ENCODE measurements around the gene CD48. TPM values are rescaled to one million over a fixed set of nuclear protein-coding genes. Genes with fewer than 3 reads are reported as not detected.

Gene CD48
- total and polyA plus RNA-seq, 7 donors = 0.35 to 1.7 (median 0.99) TPM

DNA sequence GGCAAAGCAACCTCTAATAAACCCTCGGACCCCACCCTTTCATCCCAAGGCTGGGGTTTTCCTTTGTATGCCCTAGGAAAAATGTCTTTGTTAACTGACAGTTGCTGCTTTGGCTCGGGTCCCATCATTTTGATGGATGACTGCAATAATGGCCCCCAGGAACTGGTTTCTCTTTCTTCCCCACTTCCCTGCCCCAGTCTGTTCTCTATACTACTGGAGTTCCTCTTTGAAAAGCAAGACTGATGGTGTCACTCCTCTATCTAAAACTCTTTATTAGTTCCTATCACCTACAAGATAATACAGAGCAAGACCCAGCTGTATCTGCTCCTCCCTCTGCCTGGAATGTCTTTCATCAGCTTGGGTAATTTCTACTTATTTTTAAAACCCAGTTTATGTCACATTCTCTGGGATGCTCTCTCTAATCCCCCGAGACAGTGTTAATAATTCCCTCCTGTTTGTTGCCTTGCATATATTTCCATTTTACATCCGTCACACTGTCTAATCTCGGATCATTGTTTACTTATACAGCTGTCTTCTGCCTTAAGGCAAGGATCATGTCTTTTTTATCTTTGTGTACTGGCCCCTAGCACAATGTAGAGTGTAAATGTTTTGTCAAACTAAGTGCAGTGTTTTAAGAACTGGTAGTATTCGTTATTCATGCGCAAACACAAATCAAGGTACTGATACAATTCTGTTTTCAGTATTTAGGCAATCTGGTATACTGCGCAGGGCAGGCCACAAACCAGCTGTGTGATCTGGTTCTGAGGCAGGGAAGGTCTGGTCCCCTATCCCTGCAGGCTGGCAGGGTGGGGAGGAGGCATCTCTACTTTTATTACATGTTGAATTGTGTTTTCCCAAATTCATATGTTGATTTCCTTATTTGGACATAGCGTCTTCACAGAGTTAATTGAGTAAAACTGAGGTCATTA, 80.8 kb downstream of the CD48 start:
- intact Hi-C loops (cut with DNase I) = no loop called here
- H3K27ac ChIP-seq = no peak overlapping the region
- H3K9me3 ChIP-seq = no peaks in the 10 kb centered on the region
- H3K4me3 ChIP-seq = no peak overlapping the region
- H3K36me3 ChIP-seq (ENCODE audit: insufficient read depth in 1 of 2, low read depth in 1 of 2) = no peaks in the 10 kb centered on the region
- H3K27me3 ChIP-seq (ENCODE audit: insufficient read depth in 3 of 3, low read length in 2 of 3) = no peaks in the 10 kb centered on the region
- no peaks in the 10 kb centered on the region for H3K4me1 ChIP-seq
- 63 to 67% (median 64%) methylated on average over 9 of the region's 9 CpGs for WGBS, 3 donors
- no peak for ATAC-seq
- no peak for DNase-seq
- TF ChIP-seq, protein P1, sequence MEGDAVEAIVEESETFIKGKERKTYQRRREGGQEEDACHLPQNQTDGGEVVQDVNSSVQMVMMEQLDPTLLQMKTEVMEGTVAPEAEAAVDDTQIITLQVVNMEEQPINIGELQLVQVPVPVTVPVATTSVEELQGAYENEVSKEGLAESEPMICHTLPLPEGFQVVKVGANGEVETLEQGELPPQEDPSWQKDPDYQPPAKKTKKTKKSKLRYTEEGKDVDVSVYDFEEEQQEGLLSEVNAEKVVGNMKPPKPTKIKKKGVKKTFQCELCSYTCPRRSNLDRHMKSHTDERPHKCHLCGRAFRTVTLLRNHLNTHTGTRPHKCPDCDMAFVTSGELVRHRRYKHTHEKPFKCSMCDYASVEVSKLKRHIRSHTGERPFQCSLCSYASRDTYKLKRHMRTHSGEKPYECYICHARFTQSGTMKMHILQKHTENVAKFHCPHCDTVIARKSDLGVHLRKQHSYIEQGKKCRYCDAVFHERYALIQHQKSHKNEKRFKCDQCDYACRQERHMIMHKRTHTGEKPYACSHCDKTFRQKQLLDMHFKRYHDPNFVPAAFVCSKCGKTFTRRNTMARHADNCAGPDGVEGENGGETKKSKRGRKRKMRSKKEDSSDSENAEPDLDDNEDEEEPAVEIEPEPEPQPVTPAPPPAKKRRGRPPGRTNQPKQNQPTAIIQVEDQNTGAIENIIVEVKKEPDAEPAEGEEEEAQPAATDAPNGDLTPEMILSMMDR (IDR thresholded peaks at IDR 0.05) = no peak

DNA sequence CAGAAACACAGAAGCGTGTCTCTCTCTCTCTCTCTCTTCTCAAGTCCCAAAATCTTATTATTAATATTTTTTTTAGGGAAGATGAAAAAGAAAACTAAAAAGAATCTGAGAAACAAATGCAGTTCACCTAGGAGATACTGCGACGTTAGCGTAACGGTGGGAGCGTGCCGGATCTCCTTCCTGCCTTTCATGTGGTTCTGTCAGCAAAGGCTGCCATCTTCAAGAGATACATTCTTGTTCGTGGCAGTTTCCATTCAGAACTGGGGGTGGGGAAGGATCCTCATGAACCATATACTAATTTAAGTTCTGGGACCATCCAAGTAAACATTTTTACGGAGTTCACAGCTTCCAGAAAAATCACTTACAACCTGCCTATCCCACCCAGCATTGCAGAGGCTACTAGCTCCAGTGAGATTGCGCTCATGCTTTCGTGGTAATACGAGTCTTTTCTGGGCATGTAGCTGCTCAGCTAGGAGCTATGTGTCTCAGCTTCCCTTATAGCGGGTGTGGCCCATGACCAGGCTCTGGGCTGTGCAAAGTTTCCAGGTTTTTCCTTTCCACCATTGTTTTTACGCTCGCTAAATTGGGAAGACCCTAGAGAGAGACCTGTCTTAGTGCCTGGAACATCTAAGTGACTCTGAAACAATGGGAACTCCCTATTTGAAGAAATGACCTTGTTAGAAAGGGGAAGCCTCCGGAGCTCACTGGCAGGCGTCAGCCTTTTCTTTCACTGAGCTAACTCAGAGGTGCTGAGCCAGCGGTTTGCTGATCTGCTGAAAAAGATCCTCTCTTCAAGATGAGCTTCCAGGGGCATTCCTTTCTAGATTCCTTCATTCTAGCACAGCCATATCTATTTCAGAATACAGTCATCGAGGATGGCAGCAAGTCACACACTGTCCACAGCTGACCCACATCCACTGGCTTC, 82.1 kb downstream of the CD48 start:
- H3K9me3 ChIP-seq = no peaks in the 10 kb centered on the region
- TF ChIP-seq, protein P1 (IDR thresholded peaks at IDR 0.05) = no peak
- no peak overlapping the region for H3K27ac ChIP-seq
- H3K4me1 ChIP-seq = no peaks in the 10 kb centered on the region
- DNase-seq = peak in 1 of 2 donors; percentile 33
- no peak overlapping the region for H3K4me3 ChIP-seq
- WGBS, 3 donors = 51 to 57% (median 57%) methylated on average over 19 of the region's 19 CpGs
- no peaks in the 10 kb centered on the region for H3K36me3 ChIP-seq (ENCODE audit: insufficient read depth in 1 of 2, low read depth in 1 of 2)
- H3K27me3 ChIP-seq (ENCODE audit: insufficient read depth in 3 of 3, low read length in 2 of 3) = no peaks in the 10 kb centered on the region
- intact Hi-C loops (cut with DNase I) = no loop called here
- ATAC-seq = no peak

DNA sequence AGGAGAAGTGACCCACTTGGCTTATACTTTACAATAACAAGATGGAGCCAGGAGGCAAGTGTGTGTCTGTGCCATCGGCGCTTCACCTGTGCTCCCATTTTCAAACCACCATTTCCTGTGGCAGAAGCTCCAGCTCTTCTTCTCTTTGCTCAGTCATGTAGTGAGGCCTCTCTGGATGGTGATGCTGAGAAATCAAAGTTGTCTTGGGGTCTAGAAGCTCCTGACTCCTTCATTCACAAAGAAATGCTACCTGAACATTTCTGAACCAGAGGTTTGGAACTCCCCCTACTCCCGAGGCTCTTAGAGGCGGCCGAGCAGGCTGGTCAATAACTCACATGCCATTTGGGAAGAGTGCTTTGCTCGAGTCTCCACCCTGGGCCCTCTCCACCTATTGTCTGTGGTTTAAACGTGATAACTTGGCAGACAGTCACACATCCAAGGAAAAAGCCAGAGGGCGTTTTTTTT, 82.8 kb downstream of the CD48 start:
- Histone ChIP-seq H3K27me3 (ENCODE audit: insufficient read depth in 3 of 3, low read length in 2 of 3) (no peaks in the 10 kb centered on the region), H3K4me1 (no peaks in the 10 kb centered on the region), H3K4me3 (no peak overlapping the region), H3K9me3 (no peaks in the 10 kb centered on the region), H3K27ac (no peak overlapping the region), H3K36me3 (ENCODE audit: insufficient read depth in 1 of 2, low read depth in 1 of 2) (no peaks in the 10 kb centered on the region)
- WGBS, 3 donors = 53 to 72% (median 60%) methylated on average over 8 of the region's 8 CpGs
- TF ChIP-seq, protein P1 (IDR thresholded peaks at IDR 0.05) = no peak
- DNase-seq (no peak), ATAC-seq (no peak)
- intact Hi-C loops (cut with DNase I) = no loop called here

Other genes starting within 250 kb of the CD48 start
- under 1 TPM; 0.14 to 0.34 (median 0.21) TPM for gene SLAMF6, start 188.6 kb downstream of the CD48 start, total RNA-seq
- under 1 TPM in 2 of 3 donors, not detected in 1; 0.08 to 0.18 TPM for gene SLAMF6, start 188.6 kb downstream of the CD48 start, polyA plus RNA-seq
- 1 to 10 TPM in 2 of 4 donors, under 1 TPM in 2; 0.75 to 2.6 (median 1.3) TPM for gene CD84, start 132.3 kb downstream of the CD48 start, total RNA-seq
- under 1 TPM; 0.04 to 0.13 (median 0.10) TPM for gene CD84, start 132.3 kb downstream of the CD48 start, polyA plus RNA-seq
- under 1 TPM; 0.06 to 0.27 (median 0.10) TPM for gene SLAMF1, start 64.8 kb downstream of the CD48 start, total RNA-seq
- gene SLAMF1, start 64.8 kb downstream of the CD48 start, polyA plus RNA-seq = under 1 TPM; 0.03 to 0.30 (median 0.04) TPM
- under 1 TPM; 0.08 to 0.79 (median 0.73) TPM for gene SLAMF7, start 27.4 kb upstream of the CD48 start, total RNA-seq
- under 1 TPM in 2 of 3 donors, not detected in 1; 0.06 to 0.07 TPM for gene SLAMF7, start 27.4 kb upstream of the CD48 start, polyA plus RNA-seq
- gene LY9, start 84.4 kb upstream of the CD48 start, total RNA-seq = under 1 TPM in 3 of 4 donors, not detected in 1; 0.27 to 0.49 (median 0.38) TPM
- under 1 TPM in 2 of 3 donors, not detected in 1; 0.06 to 0.10 TPM for gene LY9, start 84.4 kb upstream of the CD48 start, polyA plus RNA-seq
- under 1 TPM in 2 of 4 donors, not detected in 2; 0.12 to 0.63 TPM for gene CD244, start 151.1 kb upstream of the CD48 start, total RNA-seq
- gene CD244, start 151.1 kb upstream of the CD48 start, polyA plus RNA-seq = under 1 TPM in 2 of 3 donors, not detected in 1; 0.03 to 0.05 TPM
- 1 to 10 TPM in 1 of 4 donors, under 1 TPM in 2, not detected in 1; 0.47 to 2.6 (median 0.63) TPM for gene ITLN1, start 173.4 kb upstream of the CD48 start, total RNA-seq
- gene ITLN1, start 173.4 kb upstream of the CD48 start, polyA plus RNA-seq = 1 to 10 TPM in 1 of 3 donors, under 1 TPM in 2; 0.09 to 1.8 (median 0.84) TPM
- gene ITLN2, start 243.0 kb upstream of the CD48 start, total RNA-seq = not detected
- not detected for gene ITLN2, start 243.0 kb upstream of the CD48 start, polyA plus RNA-seq

All from psoas muscle (tissue), 8 donors.